Measurements from ENCODE around the gene GLIS2.

GLIS2 gene

DNA sequence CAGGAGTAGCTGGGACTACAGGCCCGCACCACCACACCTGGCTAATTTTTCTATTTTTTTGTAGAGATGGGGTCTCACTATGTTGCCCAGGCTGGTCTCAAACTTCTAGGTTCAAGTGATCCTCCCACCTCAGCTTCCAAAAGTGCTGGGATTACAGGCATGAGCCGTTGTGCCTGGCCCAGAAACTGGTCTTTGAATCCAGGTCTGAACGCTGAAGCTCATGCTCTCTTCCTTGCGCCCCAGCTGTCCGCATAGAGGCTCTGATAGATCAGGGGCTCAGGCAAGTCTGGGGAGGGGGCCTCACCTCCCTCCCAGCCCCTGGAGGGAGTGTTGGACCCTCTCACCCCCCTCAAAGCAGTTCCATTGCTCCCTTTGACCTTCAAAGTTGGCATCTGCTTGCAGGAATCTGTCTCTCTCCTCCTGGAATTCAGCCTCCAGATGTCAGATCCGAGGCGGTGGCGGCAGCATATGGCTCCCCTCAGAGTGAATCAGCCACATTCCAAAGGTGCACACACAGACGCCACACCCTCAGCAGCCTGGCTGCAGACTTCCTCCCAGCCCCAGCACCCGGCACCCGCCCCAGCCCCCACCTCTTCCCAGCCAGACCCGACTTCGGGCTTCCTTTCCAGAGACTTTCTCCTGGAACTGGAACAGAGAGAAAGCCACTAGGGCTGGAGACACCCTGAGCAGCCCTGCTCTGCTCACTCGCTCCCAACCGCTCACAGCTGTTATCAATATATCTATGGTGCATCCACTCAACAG is 16.9 kb upstream of the GLIS2 start:
- no peak for DNase-seq (ENCODE audit: low read depth)

DNA sequence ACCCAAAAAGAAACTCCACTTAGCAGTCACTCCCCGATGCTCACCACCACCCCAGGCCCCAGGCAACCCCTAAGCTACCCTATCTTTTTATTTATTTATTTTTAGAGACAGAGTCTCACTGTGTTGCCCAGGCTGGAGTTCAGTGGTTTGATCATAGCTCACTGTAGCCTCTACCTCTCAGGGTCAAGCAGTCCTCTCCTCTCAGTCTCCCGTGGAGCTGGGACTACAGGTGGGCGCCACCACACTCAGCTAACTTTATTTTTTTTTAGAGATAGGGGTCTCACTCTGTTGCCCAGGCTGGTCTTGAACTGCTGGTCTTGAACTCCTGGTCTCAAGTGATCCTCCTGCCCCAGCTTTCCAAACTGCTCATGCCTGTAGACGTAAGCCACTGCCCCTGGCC is 14.7 kb upstream of the GLIS2 start:
- DNase-seq (ENCODE audit: low read depth), result no peak

GRCh38 chr16:4301968-4302367 is 13.9 kb upstream of the GLIS2 start:
- no peak for DNase-seq (ENCODE audit: low read depth)

- DNase-seq (ENCODE audit: low read depth), result no peak
Observed at GRCh38 chr16:4303973-4304372, 11.9 kb upstream of the GLIS2 start.

- DNase-seq (ENCODE audit: low read depth), result no peak
Observed at GRCh38 chr16:4306470-4307214, 9.2 kb upstream of the GLIS2 start.

GRCh38 chr16:4307215-4308037 is 8.4 kb upstream of the GLIS2 start:
- DNase-seq (ENCODE audit: low read depth), result peak; percentile 98

DNA sequence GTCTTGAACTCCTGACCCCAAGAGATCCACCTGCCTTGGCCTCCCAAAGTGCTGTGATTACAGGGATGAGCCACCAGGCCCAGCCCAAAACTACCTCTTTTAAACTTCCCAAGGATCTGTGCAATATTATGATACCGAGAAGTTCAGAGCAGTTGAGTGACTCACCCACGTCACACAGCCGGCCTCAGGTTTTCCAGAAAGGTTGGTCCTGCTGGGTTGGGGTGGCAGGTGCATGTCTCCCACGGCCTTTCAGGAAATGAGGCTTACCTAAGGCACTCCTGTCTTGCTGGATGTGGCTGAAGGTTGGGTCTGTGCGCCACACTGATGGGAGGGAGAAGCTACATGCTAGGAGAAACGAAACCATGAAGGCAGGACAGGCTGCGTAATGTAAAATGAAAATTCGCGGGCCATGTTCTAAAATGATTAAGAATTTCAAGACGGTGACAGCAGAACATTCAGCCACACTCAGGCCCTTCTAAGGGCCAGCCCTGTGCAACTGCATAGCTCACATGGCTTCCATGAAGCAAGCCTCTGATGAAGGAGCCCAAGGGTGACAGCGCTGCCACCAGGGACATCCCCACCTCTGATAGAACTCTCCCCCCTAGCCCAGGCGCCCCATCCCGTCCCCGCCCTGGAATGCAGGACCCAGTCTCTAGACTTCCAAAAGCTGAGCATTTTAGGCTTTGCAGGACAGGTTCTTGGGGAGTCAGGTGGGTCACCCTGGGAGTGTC is 6.6 kb upstream of the GLIS2 start:
- no peak for DNase-seq (ENCODE audit: low read depth)

GRCh38 chr16:4309833-4310266 is 6.0 kb upstream of the GLIS2 start:
- peak; percentile 35 for DNase-seq (ENCODE audit: low read depth)

GRCh38 chr16:4313563-4314531 is 2.0 kb upstream of the GLIS2 start:
- no peak for DNase-seq (ENCODE audit: low read depth)

- no peak for DNase-seq (ENCODE audit: low read depth)
Observed at GRCh38 chr16:4314532-4315185, 1.2 kb upstream of the GLIS2 start.

DNA sequence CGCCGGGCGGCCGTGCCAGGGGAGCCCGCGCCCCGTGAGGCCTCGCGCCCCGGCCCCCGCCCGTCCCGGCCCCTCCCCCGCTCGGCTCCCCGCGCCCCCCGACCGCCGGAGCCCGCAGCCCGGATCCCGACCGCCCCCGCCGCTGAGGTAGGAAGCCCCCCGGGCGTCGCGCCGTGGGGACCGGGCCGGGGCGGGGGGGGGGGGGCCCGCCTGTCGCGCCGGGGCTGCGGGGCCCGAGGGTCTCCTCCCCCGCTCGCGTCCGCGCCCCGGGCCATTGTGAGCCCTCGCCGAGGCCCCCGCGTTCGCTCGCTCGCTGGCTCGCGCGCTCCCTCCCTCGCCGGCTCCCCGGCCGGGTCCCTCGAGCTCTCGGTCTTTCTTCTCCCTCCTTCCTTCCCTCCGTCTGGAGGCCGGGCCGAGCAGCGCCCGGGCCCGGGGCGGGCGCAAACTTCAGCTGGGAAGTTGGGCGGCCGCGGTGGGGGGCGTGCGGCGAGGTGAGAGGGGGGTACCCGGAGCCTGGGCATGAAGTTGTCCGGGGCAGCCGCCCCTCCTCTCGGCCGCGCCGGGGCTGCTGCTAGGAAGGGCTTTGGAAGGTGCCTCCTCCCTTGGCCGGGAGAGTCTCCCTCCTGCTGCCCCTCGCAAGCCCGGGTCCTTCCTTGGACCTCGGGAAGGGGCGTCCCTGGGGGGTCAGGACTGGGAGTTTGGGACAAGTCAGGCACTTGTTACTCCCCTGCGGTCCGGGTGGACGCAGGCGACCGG is 419 bp downstream of the GLIS2 start:
- DNase-seq (ENCODE audit: low read depth), result no peak

DNA sequence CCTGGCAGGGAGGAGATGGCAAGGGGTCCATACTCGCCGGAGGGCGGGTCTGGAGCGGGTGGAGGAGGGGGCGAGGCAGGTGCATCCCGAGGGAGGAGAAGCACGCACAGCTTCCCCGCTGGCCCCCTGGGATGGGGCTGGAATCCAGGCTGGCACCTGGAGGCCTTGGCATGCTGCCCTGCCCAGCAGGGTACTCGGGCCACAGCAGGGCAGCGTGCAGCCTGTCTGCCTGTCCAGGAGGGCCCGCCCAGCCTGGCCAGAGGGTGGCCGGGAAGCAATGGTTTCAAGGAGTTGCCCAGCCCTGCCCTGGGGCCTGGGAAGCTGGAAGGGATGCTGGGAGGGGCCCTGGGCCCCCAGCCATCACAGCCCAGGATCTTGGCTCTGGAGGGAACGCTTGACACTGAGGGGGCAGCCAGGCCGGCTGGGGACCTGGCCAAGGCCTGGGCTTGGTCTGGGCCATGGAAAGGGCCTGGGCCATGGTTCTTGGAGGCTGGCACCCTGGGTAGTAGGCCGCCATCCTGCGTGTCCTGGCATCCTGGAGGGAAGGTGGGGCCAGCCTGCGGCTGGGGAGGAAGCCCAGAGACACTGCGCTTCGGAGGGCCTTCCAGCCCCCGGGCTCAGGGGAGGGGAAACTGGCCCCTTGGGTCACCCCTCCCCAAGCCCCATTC is 1.1 kb downstream of the GLIS2 start:
- DNase-seq (ENCODE audit: low read depth), result no peak

DNA sequence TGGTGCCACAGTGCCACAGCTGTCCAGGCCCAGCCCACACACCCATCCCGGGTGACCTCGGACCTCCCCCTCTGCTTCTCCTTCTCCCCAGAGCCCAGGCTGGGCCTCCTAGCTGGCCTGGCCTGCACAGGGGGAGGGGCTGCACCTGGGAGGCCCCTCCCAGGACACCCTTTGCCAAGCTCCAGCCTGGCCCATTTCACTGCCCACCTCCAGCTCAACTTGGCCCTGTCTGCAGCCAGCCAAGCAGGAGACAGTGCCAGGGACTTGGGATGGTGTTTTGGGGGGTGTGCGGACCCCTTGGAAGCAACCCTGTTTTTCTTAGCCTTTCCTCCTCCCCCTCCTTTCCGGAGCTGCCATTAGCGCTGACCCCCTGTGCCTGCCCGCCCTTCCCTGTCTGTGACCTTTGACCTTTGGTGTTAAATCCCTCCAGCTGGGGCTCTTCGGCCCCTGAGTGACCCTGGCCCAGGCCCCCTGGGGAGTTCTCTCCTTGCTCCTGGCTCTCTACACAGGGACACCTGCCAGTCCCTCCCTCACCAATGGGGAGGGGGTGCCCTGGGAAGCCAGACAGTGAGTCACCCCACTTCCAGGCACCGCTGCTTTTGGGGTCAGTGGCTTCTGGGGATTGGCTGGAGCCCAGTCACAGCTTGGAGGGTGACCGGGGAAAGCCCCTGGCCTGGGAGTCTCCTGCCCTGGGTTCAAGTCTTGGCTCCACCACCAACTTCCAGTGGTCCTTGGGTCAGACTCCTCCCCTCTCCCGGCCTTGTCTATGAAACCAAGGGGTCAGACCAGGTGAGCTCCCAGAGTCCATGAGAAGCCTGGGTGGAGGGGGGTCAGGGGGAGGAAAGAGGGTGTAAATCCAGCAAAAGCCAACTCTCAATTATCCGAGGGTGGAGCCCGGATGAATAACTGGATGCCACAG is 1.9 kb downstream of the GLIS2 start:
- DNase-seq (ENCODE audit: low read depth), result no peak

GRCh38 chr16:4318451-4318910 is 2.6 kb downstream of the GLIS2 start:
- no peak for DNase-seq (ENCODE audit: low read depth)

DNA sequence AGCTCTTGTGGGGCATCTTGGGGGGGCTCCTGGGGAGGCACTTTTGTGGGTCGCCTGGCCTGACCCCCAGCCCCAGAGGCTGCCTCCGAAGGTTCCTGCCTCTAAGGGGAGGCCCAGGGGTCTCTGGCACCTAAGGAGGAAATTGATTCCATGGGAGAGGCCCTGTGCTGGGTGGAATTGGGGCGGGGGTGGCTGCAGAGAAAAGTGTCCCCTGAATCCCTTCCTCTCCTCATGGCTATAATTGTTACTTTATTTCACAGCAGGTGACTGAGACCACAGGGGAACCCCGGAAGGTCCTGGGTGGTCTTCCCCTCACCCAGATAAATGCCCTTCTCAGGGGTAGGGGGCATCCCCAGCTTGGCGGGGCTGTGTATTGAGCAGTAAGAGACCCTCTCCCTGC is 3.1 kb downstream of the GLIS2 start:
- DNase-seq (ENCODE audit: low read depth), result no peak

GRCh38 chr16:4319454-4320421 is 3.9 kb downstream of the GLIS2 start:
- peak; percentile 54 for DNase-seq (ENCODE audit: low read depth)
